HAP-1 (cell line): Measurements from ENCODE around the gene MFNG.

Source experiments
- DNase-seq, 2 experiments: peaks; one replicate each; pipeline ENCODE4 v3.0.0-alpha.2; 2016 to 2020; ENCODE audit warnings: low spot score in 2 of 2
- H3K27me3 ChIP-seq: fragments of 250-450 bp; sonication (Bioruptor Pico); 2 replicates; pipeline ENCODE4 v1.5.1; 2020; ENCODE audit warnings: low read depth, mild to moderate bottlenecking, moderate library complexity
- H3K36me3 ChIP-seq: fragments of 250-450 bp; sonication (Bioruptor Pico); replicated peaks from 2 replicates; pipeline ENCODE4 v1.5.1; 2020; ENCODE audit warnings: mild to moderate bottlenecking
- H3K4me1 ChIP-seq: fragments of 250-450 bp; sonication (Bioruptor Pico); 2 replicates; pipeline ENCODE4 v1.5.1; 2020; ENCODE audit warnings: mild to moderate bottlenecking
- H3K4me3 ChIP-seq: fragments of 250-450 bp; sonication (Bioruptor Pico); 2 replicates; pipeline ENCODE4 v1.5.1; 2020; ENCODE audit warnings: mild to moderate bottlenecking, moderate library complexity
- H3K9me3 ChIP-seq: fragments of 250-450 bp; sonication (Bioruptor Pico); 2 replicates; pipeline ENCODE4 v1.5.1; 2020; ENCODE audit warnings: mild to moderate bottlenecking, moderate library complexity
- in situ Hi-C: fragments of 300-500 bp; cut with MboI; formaldehyde crosslinking; loops from 3 replicates; pipeline ENCODE4 v1.14.3; 2020; ENCODE audit warnings: low sequenced_read_pairs, inconsistent platforms, mixed read lengths

The MFNG gene

DNA sequence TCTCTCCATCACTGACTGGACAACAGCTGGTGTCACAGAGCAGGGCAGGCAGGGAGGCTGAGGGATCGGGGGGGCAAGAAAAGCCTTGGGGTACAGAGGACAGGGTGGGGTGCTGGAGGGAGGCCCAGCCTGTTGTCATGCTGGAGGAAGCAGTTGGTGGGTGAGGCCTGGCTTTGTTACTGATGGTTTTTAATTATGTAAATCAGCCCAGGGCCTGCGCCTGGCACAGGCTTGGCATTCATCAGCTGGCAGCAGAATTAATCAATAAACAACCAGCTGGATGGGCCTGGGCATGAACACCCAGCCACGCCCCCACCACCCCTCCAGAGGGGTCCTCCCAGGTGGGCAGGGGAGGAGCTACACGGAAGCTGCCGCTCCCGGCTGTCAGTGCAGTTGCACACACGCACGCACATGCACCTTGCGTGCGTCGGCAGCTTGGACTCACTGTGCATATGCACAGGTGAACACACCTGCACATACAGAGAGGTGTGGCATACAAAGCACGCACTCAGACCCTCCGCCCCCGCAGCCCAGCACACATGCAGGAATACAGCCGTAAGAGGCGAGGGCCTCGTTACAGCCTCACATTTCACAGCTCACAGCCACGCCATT is 37.6 kb downstream of the MFNG start:
- no peak overlapping the region for H3K4me3 ChIP-seq
- H3K9me3 ChIP-seq: no peaks in the 10 kb centered on the region; the same call in 1 of the 2 replicates
- H3K27me3 ChIP-seq: no peaks in the 10 kb centered on the region
- no peak for DNase-seq
- H3K36me3 ChIP-seq: no peaks in the 10 kb centered on the region
- in situ Hi-C loops: no loop called here
- no peaks in the 10 kb centered on the region for H3K4me1 ChIP-seq

DNA sequence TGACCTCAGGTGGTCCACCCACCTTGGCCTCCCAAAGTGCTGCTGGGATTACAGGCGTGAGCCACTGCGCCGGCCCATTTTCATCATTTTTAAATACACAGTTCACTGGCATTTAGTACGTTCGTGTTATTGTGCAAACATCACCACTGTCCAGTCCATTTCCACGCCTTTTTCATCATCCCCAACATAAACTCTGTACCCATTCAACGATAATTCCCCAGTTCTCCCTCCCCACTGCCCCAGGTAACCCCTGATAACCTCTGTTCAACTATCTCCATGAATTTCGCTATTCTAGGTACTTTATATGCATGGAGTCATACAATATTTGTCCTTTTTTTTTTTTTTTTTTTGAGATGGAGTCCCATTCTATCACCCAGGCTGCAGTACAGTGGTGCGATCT is 40.7 kb downstream of the MFNG start:
- Histone ChIP-seq H3K27me3 (no peaks in the 10 kb centered on the region), H3K36me3 (no peaks in the 10 kb centered on the region), H3K9me3 (peaks cover 15% of the 10 kb centered on the region), H3K4me1 (no peaks in the 10 kb centered on the region), H3K4me3 (no peak overlapping the region)
- DNase-seq: no peak
- in situ Hi-C loops: no loop called here

DNA sequence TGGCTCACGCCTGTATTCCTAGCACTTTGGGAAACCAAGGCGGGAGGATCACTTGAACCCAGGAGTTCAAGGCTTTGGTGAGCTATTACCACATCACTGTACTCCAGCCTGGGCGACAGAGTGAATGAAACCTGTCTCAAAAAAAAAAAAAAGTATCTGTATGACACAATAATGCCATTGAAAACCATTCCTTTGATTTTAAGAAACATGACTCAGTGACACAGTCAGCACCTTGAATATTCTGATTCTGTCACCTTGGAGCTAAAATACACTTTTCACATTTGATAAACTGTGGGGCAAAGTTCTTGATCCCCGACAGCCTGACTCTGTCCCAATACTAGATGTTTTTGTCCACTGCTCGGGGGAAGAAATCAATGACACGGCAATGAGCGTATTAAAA is 42.2 kb downstream of the MFNG start:
- Histone ChIP-seq H3K9me3 (peaks cover 15% of the 10 kb centered on the region), H3K4me3 (no peak overlapping the region), H3K27me3 (no peaks in the 10 kb centered on the region), H3K36me3 (no peaks in the 10 kb centered on the region), H3K4me1 (no peaks in the 10 kb centered on the region)
- DNase-seq: no peak
- in situ Hi-C loops: no loop called here

DNA sequence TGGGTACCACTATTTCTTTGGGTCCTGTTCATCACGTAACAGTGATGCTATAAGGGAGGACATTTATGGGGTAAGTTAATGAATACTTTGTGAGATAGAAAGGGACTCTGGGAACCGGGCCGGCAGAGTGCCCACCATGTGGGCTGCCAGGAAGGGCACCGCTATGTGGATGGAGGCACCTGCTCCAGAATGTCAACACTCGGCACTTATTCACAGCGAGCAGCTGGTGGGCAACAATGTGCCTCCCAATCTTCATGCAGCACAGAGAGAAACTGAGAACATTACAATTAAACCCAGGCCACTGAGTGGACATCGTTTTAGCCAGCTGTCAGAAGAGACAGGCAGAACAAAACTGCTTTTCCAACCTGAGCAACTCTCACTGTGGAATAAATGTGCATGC is 43.1 kb downstream of the MFNG start:
- DNase-seq: no peak
- Histone ChIP-seq H3K4me3 (no peak overlapping the region), H3K4me1 (no peaks in the 10 kb centered on the region), H3K9me3 (peaks cover 15% of the 10 kb centered on the region), H3K36me3 (no peaks in the 10 kb centered on the region), H3K27me3 (no peaks in the 10 kb centered on the region)
- in situ Hi-C loops: no loop called here

DNA sequence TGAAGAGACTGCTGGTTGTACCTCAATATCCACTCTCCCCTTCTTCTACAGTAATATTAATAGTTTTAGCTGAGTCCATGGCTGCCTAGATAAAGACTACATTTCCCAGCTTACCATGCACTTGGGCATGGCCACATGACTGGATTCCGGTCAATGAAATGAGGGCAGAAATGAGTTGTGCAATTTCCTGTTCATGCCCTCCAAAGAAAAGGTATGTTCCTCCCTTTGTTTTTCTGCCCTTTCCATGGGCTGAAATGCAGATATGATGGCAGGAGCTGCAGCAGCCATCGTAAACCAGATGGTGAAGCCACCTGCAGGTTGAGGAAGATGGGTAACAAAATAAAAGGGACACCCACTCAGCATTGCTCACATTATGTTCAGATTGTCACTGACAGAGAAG is 43.6 kb downstream of the MFNG start:
- peaks cover 15% of the 10 kb centered on the region for H3K9me3 ChIP-seq
- no peaks in the 10 kb centered on the region for H3K4me1 ChIP-seq
- no peaks in the 10 kb centered on the region for H3K27me3 ChIP-seq
- in situ Hi-C loops: no loop called here
- no peaks in the 10 kb centered on the region for H3K36me3 ChIP-seq
- DNase-seq: no peak
- no peak overlapping the region for H3K4me3 ChIP-seq

DNA sequence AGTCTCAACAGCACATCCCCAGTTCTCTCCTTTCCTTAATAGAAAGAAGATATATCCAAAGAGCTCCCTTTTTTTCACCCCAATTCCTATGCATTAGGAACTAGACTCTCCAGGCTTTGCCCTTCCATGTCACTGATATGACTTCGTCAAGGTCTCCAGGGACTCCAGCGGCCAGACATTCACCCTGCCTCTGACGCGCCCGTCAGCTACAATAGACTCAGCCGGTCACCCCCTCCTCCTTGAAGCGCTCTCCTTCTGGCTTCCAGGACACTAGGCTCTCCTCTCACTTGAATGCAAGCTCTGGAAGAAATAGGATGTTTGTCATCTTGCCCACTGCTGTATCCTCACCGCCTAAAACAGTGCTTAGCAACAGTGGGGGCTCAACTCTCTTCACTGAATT is 44.0 kb downstream of the MFNG start:
- Histone ChIP-seq H3K4me3 (no peak overlapping the region), H3K36me3 (no peaks in the 10 kb centered on the region), H3K27me3 (no peaks in the 10 kb centered on the region), H3K4me1 (no peaks in the 10 kb centered on the region), H3K9me3 (peaks cover 15% of the 10 kb centered on the region)
- in situ Hi-C loops: no loop called here
- no peak for DNase-seq

DNA sequence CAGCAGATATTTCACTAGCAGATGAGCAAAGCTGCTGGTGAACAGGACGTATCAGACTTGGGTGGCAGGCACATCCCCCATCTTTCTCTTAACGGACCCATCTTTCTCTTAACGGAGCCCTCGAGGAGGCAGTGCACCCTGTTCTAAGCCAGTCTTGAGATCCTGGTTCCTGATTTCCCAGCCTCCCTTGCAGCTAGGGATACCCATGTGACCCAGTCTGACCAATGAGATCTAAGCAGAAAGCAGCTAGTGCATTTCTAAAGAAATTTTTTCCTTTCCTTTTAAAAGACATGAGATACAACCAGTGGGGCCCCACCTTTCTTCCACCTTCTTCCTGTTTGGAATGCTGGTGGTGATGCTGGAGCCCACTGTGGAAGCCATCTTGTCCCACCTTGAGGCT is 45.3 kb downstream of the MFNG start:
- no peaks in the 10 kb centered on the region for H3K4me1 ChIP-seq
- H3K27me3 ChIP-seq: no peaks in the 10 kb centered on the region
- H3K36me3 ChIP-seq: no peaks in the 10 kb centered on the region
- peaks cover 15% of the 10 kb centered on the region for H3K9me3 ChIP-seq
- in situ Hi-C loops: no loop called here
- DNase-seq: no peak
- H3K4me3 ChIP-seq: no peak overlapping the region

DNA sequence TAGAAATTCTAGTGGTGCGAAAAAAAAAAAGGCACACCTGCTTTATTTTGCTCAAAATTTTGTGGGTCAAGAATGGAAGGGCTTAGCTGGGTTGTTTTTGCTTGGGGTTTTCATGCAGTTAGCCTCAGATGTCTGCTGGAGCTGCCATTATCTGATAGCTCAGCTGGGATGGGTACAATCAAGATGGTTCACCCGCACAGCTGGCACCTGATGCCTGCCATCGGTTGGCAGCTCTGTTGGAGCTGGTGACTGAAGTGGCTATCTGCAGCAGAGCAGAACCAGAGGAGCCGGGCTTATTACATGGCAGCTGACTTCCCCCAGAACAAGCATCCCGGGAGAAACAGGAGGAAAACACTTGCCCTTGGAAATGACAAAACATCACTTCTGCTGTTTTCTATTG is 46.8 kb downstream of the MFNG start:
- Histone ChIP-seq H3K4me3 (no peak overlapping the region), H3K27me3 (no peaks in the 10 kb centered on the region), H3K36me3 (no peaks in the 10 kb centered on the region), H3K4me1 (no peaks in the 10 kb centered on the region), H3K9me3 (peaks cover 15% of the 10 kb centered on the region)
- in situ Hi-C loops: no loop called here
- DNase-seq: no peak

DNA sequence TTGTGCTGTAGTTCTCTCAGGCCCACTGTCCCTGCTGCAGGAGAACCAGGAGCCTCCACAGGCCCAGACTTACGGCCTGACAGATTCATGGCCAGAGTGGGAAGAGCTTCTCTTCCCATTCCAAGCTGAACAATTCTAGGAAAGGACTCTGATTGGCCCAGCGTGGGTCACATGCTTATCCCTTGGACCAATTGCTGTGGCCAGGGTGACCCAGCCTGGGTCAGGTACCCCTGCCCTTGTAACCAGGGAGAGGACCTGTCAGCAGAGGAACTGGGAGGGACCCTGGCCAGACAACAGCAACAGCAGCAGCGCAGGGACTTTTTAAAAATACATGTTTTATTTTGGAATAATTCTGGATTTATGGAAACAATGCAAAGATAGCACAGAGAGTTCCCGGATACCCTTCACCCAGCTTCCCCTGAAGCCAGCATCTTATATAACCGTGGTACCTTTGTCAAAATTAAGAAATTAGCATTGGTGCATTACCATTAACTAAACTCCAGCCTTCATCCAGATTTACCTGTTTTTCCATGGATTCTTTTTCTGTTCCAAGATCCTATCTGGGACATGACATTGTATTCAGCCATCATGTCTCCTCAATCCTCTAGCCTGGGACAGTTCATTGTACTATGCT is 50.1 kb downstream of the MFNG start:
- no peaks in the 10 kb centered on the region for H3K27me3 ChIP-seq
- in situ Hi-C loops: no loop called here
- no peaks in the 10 kb centered on the region for H3K36me3 ChIP-seq
- no peak overlapping the region for H3K4me3 ChIP-seq
- H3K9me3 ChIP-seq: peaks cover 15% of the 10 kb centered on the region
- no peak for DNase-seq
- peaks cover 15% of the 10 kb centered on the region for H3K4me1 ChIP-seq

DNA sequence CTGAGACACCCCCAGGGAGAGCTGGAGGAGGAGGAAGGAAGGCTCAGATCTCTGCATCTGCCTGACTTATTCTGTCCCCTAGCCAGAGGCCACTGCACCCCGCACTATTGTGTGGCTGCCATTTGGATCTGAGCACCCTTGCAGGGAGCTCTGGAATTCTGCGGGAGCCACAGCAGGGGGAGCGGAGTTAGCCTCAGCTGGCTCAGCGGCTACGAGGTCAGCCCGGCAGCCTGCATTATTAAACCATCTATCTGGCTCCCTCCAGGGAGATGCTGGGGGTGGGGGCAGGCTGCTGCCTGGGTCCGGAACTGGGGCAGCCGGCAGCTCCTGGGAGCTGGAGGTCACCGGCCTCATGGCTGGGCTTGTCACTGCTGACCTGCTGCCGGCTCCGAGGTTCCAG is 52.4 kb downstream of the MFNG start:
- Histone ChIP-seq H3K36me3 (no peaks in the 10 kb centered on the region), H3K27me3 (no peaks in the 10 kb centered on the region), H3K4me3 (no peak overlapping the region), H3K9me3 (peaks cover 9% of the 10 kb centered on the region), H3K4me1 (peaks cover 17% of the 10 kb centered on the region)
- in situ Hi-C loops: no loop called here
- DNase-seq: no peak

DNA sequence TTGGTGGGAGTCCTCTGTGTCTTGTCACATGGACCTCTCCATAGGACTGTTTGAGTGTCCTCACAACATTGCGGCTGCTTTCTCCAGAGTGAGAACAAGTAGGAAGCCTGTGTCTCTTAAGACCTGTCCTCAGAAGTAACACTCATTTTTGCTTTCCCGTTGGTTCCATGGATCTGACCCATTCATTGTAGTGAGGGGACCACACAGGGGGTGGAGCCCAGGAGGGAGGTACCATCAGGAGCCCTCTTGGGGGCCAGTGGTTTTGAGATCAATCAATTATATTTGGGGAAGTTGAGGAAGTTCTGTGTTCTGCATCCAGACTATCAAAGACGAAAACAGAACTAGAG is 53.5 kb downstream of the MFNG start:
- no peak for DNase-seq
- H3K27me3 ChIP-seq: no peaks in the 10 kb centered on the region
- H3K9me3 ChIP-seq: peaks cover 9% of the 10 kb centered on the region
- H3K4me3 ChIP-seq: no peak overlapping the region
- H3K36me3 ChIP-seq: no peaks in the 10 kb centered on the region
- peaks cover 20% of the 10 kb centered on the region for H3K4me1 ChIP-seq
- in situ Hi-C loops: no loop called here

DNA sequence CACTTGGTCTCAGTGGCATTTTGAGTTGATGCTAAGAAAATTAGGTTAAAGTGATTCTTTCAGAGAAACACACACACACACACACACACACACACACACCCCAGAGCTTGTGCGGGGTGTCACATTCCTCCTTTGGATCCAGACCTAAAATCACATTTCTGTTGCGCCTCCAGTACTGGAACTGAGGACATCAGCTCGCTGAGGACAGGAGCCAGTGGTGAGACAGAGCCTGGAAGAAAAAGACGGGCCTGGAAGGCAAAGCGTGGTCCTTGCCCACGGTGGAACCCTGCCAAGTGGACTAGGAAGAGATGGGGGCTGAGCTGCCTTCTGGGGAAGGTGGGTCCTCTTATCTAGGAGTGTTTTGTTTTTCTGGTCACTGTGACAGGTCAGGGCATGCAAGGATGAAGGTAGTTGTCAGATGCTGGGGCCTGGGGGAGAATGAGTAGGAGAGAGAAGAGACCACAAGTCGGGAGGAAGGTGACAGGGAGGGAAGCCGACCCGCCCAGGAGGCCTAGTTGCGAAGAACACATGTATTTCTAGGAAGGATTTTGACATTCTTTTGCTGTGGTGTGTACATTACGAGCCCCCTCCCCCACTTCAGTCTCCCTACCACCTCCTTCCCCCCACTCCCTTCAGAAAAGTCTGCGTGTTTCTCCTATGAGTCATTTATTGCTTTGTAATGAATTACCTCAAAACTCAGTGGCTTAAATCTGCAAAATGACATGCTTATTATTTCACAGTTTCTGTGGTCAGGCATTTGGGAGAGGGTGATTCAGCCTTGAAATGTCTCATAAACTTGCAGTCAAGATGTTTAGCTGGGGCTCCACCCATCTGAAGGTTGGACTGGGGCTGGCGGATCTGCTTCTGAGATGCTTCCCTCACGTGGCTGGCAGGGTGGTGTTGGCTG is 54.1 kb downstream of the MFNG start:
- Histone ChIP-seq H3K4me3 (no peak overlapping the region), H3K36me3 (no peaks in the 10 kb centered on the region), H3K4me1 (peaks cover 20% of the 10 kb centered on the region), H3K9me3 (peaks cover 9% of the 10 kb centered on the region), H3K27me3 (no peaks in the 10 kb centered on the region)
- DNase-seq: peak; percentile 69 to 77
- in situ Hi-C loops: no loop called here

DNA sequence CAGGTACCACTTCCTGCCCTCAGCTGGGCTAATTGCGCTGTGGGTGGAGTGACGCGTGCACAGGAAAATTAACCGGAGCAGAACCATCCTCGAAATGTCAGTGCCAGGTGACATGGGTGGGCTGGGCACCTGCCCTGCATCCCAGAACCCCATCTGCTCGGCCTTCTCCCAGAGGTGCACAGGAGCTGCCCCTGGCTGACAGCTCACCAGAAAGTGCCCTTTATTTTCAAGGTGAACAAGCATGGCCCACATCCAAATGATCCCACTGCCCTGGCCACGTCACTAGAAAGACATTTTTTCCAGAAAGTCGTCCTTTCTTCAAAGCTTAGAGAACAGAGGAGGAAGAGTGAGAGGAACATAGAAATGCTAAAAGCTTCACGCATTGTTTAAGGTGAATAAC is 54.8 kb downstream of the MFNG start:
- in situ Hi-C loops: no loop called here
- peaks cover 20% of the 10 kb centered on the region for H3K4me1 ChIP-seq
- peak; percentile 61 to 70 for DNase-seq

DNA sequence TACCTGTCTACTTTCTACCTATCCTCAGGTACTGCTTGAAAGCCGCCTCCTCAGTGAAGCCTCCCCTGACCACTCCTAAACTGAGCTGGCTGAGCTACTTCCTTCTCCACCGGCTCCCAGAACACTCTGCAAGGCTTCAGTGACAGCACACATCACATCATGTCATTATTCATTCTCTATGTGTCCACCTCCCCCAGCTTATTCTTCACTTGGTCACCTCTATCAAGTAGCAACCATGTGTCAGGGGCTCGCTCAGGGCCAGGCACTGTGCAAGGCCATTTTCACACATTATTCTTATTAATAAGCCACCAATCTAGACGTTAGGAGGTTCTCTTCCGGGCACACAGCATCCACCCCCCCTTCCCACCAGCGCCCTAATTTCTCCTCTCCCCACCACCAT is 55.2 kb downstream of the MFNG start:
- H3K9me3 ChIP-seq: peaks cover 9% of the 10 kb centered on the region
- in situ Hi-C loops: no loop called here
- DNase-seq: no peak
- peaks cover 20% of the 10 kb centered on the region for H3K4me1 ChIP-seq
- H3K27me3 ChIP-seq: no peaks in the 10 kb centered on the region
- no peaks in the 10 kb centered on the region for H3K36me3 ChIP-seq
- H3K4me3 ChIP-seq: no peak overlapping the region

More for the DNA sequence above, 54.8 kb downstream of the MFNG start:
- Histone ChIP-seq H3K9me3 (peaks cover 9% of the 10 kb centered on the region), H3K4me3 (no peak overlapping the region), H3K27me3 (no peaks in the 10 kb centered on the region), H3K36me3 (no peaks in the 10 kb centered on the region)
